ENCODE results near the gene PRUNE2.
"Not testable (repeated sequence)": the region's sequence is repeated elsewhere in the genome, so short reads cannot be mapped to it uniquely, and the experiment has no call there.

PRUNE2 gene, protein sequence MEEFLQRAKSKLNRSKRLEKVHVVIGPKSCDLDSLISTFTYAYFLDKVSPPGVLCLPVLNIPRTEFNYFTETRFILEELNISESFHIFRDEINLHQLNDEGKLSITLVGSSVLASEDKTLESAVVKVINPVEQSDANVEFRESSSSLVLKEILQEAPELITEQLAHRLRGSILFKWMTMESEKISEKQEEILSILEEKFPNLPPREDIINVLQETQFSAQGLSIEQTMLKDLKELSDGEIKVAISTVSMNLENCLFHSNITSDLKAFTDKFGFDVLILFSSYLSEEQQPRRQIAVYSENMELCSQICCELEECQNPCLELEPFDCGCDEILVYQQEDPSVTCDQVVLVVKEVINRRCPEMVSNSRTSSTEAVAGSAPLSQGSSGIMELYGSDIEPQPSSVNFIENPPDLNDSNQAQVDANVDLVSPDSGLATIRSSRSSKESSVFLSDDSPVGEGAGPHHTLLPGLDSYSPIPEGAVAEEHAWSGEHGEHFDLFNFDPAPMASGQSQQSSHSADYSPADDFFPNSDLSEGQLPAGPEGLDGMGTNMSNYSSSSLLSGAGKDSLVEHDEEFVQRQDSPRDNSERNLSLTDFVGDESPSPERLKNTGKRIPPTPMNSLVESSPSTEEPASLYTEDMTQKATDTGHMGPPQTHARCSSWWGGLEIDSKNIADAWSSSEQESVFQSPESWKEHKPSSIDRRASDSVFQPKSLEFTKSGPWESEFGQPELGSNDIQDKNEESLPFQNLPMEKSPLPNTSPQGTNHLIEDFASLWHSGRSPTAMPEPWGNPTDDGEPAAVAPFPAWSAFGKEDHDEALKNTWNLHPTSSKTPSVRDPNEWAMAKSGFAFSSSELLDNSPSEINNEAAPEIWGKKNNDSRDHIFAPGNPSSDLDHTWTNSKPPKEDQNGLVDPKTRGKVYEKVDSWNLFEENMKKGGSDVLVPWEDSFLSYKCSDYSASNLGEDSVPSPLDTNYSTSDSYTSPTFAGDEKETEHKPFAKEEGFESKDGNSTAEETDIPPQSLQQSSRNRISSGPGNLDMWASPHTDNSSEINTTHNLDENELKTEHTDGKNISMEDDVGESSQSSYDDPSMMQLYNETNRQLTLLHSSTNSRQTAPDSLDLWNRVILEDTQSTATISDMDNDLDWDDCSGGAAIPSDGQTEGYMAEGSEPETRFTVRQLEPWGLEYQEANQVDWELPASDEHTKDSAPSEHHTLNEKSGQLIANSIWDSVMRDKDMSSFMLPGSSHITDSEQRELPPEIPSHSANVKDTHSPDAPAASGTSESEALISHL (N-terminal part only)

DNA sequence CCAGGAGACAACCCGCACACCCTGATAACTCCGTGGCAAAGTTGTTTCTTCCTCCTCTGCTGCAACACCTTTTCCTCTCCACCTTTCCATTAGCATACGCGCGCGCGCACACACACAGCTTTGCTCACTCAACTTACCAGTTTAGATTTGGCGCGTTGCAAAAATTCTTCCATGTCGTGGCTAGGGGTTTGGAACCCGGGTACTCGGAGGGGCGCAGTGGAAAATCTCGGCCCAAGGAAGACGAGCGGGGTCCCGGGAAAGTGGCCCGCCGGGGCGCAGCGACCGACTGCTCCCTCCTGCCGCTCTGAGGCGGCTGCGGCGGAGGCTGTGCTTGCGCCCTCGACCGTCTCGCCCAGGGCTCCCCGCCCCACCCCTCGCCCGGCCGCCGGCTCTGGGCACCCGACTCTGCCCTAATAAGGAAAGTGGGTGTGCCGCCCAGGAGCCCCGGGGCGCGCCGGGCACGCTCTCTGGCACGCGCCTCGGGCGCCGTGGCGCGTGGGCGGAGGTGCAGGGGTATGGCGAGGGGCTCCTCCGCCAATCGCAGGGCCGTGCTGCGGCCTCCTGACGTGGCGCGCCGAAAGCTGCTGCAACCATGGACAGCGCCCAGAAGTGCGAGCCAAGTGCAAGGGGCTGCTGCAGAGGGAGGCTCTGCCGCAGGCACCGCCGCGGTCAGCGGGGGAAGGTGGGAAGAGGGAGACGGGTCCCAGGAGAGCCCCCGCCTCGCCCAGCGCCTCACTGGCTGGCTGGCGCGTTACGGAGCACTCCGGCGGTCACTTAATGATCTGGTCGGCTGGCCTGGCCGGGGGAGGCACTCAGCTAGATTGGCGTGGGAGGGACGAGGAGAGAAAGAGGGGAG lies at the start of gene PRUNE2:
TSS of gene PRUNE2 (minus strand) at position 324 of the 856 bp plus-strand sequence. CDS start at position 173, 151 bp downstream.
- peak; percentile 2 for DNase-seq (ENCODE audit: low read depth)

- DNase-seq (ENCODE audit: low read depth): not testable (repeated sequence)
Observed at GRCh38 chr9:76955406-76955805, 49.5 kb upstream of the PRUNE2 start.

DNA sequence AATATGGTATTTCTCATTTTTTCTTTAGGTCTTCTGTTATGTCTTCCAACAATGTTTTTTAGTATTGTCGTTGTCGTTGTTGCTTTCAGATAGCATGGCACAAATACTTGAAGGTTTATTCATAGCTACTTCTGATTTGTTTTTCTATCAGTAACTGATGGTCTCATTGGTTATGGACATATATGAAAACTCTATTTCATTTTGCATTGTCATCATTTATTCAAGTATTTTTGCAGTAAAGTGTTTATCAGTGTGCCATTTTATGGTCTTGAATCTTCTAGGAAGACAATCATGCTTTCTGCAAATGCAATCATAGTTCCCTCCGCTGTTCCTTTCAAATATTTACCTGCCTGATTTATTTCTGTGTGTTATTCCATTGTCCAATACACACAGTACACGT lies 44.0 kb upstream of the PRUNE2 start:
- DNase-seq (ENCODE audit: low read depth): no peak

DNA sequence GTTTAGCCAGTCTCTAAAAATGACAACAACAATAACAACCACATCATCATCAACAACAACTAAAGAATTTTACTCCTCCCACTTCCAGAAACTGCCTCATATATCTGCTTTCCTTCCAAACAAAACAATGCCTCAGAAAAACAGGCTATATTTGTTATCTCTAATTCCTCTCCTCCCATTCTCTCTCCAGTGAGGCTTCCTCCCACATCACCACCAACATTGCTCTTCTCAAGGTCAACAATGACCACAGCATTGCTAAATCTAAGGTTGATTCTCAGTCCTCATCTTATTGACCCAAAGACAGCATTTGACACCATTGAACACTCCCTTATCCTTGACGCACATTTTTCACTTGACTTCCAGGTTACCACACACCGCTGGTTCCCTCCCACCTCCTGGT lies 38.1 kb upstream of the PRUNE2 start:
- DNase-seq (ENCODE audit: low read depth): no peak

DNA sequence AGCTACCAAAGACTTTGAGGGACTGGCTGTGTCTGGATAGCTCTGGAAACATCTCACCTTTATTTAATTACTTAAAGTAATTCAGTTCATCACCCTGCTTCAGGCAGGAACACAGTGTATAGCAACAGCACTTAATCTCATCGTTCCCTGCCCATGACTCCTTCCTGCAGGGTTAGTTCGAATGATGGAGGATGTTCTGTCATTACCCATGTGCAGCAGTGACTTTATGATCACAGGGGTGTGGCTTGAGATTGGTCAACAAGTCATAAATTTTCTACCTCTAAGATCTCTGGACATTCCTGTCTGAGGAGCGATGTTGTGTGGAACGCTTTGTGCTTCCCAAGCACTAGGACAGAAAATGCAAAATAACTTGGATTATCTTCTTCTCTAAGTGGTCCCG lies 37.1 kb upstream of the PRUNE2 start:
- DNase-seq (ENCODE audit: low read depth): no peak

DNA sequence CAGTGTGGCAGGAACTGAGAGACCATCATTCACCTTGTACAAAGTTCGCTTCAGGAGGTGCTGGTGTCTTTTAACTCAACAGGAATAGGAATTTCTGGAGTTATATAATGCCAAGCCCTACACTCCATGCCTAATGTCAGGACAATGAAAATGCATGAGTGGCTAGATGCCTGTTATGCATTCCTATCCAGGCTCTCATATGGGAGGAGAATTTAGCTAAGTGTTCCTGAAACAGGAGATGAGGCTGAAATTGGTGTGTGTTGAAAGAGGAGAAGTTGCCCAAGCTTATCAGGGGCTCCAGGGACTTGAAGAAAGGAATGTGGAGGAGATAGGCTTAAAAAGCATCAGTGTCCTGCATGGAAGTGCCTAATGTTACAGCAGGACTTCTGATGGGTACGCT lies 26.8 kb upstream of the PRUNE2 start:
- DNase-seq (ENCODE audit: low read depth): no peak

GRCh38 chr9:76932265-76932664 lies 26.4 kb upstream of the PRUNE2 start:
- no peak for DNase-seq (ENCODE audit: low read depth)

DNA sequence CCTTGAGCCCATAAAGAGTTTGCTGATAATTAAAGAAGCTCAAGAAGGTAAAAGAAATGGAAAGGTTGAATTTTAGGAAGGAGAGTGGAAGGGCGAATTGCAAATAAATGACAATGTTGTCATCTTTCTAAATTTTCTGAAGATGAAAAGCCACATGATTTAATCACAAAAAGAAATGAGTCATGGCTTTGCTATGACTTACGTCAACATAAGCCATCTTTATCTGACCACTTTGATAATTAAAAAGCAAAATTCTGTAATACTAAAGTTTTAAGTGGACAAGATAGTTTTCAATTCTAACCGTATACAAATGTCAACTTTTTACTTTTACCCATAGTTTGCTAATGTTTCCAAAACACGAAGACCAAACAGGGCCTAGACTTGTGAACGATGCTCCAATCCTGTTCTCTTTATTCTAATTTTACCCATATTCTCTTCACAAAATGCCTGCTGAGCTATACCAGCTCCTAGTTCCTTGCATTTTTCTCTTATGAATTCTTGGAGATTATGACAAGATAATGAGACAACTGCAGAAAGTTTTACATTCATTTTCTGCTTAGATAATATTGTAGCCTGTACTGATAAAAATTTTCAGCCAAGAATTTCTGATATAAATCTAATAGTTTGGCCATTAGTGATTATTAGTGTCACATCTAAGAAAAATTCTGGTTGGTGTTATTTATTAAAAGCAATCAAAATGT lies 21.8 kb upstream of the PRUNE2 start:
- no peak for DNase-seq (ENCODE audit: low read depth)

DNA sequence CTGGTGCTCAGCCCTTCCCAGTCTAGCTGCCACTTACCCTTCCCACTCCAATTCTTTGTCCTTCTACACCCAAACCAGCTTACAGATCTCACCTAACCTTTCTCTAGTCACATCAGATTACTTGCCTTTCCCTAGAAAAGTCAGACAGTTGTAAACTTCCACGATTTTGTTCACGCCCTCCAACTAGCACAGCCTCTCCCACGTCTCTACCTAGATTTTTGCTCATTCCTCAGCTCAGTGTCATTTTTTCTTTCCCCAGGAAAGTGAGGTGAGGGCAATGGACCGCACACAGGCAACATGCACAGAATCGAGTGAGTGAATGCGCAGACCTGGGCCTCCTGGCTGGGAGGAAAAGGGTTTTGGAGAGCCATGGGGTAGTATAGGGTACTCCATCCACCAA lies 20.9 kb upstream of the PRUNE2 start:
- no peak for DNase-seq (ENCODE audit: low read depth)

DNA sequence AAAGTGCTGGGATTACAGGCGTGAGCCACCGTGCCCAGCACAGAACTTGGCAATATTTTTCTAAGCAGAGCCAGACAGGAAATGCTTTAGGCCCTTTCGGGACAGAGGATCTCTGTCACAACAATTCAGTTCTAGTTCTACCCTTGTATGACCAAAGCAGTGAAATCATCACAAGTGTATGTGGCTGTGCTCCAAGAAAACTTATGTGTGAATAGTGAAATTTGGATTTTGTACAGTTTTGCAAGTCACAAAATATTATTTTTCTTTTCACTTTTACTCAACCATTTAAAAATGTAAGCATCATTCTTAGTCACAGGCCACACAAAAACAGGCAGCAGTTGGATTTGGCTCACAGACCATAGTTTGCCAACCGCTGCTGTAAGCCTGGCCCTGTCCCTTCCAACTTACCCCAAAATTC lies 20.4 kb upstream of the PRUNE2 start:
- no peak for DNase-seq (ENCODE audit: low read depth)

- no peak for DNase-seq (ENCODE audit: low read depth)
Observed at GRCh38 chr9:76921165-76921564, 15.3 kb upstream of the PRUNE2 start.

- no peak for DNase-seq (ENCODE audit: low read depth)
Observed at GRCh38 chr9:76917299-76917698, 11.4 kb upstream of the PRUNE2 start.

DNA sequence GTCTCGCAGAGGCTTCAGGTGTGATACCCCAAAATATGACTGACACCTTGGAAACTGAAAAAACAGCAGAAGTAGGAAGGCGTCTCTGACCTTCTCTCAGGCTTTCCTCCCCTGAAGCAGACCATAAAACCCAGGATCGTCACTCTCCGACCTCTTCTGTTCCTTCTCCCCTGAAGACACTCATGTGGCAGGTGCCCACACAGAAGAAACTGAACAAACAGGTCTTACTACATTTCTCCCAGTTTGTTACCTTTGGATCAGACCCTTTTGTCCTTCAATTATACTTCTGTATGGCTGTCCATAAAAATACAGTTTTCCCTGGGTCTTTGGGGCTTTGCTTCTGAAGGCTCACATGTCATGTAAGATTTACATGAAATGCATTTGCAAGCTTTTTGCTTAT lies 10.3 kb upstream of the PRUNE2 start:
- DNase-seq (ENCODE audit: low read depth): no peak

GRCh38 chr9:76913467-76913866 lies 7.6 kb upstream of the PRUNE2 start:
- no peak for DNase-seq (ENCODE audit: low read depth)

DNA sequence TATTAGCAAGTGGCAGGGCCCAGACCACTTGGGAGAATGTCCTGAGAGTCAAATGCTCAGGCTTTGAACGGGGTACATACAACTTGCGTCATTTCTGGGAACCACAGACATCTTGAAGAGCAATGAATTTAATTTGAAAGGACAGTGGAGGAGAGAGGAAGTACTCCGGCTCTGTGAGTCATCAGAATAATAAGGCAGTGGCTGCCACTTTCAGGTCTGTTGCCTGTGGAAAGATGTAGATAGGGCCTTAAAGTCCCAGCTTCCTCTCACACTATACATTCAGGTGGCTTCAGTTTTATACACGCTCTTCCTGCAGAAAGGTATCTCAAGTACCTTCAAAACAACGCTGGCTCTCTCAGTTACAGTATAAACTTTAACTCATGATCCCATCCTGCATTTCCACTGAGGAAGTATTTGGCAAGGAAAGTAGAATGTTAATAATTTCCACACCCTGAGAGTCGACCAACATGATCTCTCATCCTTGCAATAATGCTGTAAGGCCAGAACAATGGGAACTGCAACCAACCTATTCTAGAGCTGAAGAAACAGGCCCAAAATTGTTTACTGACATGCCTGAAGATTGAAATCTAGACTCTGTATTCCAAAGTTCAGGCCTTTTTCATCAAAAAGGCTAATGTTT lies 6.8 kb upstream of the PRUNE2 start:
- no peak for DNase-seq (ENCODE audit: low read depth)

- DNase-seq (ENCODE audit: low read depth): no peak
Observed at GRCh38 chr9:76911971-76912370, 6.1 kb upstream of the PRUNE2 start.

- DNase-seq (ENCODE audit: low read depth): no peak
Observed at GRCh38 chr9:76910861-76911260, 4.9 kb upstream of the PRUNE2 start.

GRCh38 chr9:76906647-76906975 lies 697 bp upstream of the PRUNE2 start:
- DNase-seq (ENCODE audit: low read depth): no peak

- DNase-seq (ENCODE audit: low read depth): no peak
Observed at GRCh38 chr9:76904661-76905457, 1.1 kb downstream of the PRUNE2 start.
